ENCODE data around the gene ELF4.

The ELF4 gene

GRCh38 chrX:130144509-130144908, 34.2 kb upstream of the ELF4 start:
- 100% methylated on average over 1 of the region's 3 CpGs for WGBS (ENCODE audit: insufficient coverage)
- Histone ChIP-seq H3K36me3 (ENCODE audit: control insufficient read depth in 4 of 4, insufficient read depth in 4 of 4, low read length in 3 of 4) (peaks cover 0 to 37% (median 15%) of the 10 kb centered on the region in 4 experiments), H3K27ac (ENCODE audit: insufficient read depth in 1 of 2, low read depth in 1 of 2, low read length in 2 of 2, poor library complexity in 1 of 2, severe bottlenecking in 2 of 2) (no peak overlapping the region), H3K4me1 (ENCODE audit: control extremely low read depth in 1 of 4, control insufficient read depth in 4 of 4, insufficient read depth in 4 of 4, low read length in 3 of 4) (peaks cover 0 to 16% (median 4%) of the 10 kb centered on the region in 4 experiments), H3K27me3 (replicated peaks in 2 of 5; ENCODE audit: control insufficient read depth in 4 of 5, insufficient read depth in 5 of 5, low read length in 4 of 5) (no peaks in the 10 kb centered on the region), H3K4me3 (ENCODE audit: control insufficient read depth in 1 of 7, extremely low read depth in 1 of 7, insufficient read depth in 4 of 7, low read depth in 2 of 7, low read length in 6 of 7) (no peak overlapping the region), H3K9me3 (ENCODE audit: control extremely low read depth in 1 of 5, control insufficient read depth in 4 of 5, insufficient read depth in 2 of 5, low read depth in 1 of 5, low read length in 4 of 5) (no peaks in the 10 kb centered on the region)
- DNase-seq, result peak in 2 of 3 donors; percentile 19 to 20
- ChIA-PET CTCF (interaction anchor here (0.7 to 1.9 kb wide), 3 partner anchors 37 to 80 kb away, joined by 3 to 7 read pairs (median 3); no protein-coding TSS in a partner anchor), POLR2A (no interaction called here)

DNA sequence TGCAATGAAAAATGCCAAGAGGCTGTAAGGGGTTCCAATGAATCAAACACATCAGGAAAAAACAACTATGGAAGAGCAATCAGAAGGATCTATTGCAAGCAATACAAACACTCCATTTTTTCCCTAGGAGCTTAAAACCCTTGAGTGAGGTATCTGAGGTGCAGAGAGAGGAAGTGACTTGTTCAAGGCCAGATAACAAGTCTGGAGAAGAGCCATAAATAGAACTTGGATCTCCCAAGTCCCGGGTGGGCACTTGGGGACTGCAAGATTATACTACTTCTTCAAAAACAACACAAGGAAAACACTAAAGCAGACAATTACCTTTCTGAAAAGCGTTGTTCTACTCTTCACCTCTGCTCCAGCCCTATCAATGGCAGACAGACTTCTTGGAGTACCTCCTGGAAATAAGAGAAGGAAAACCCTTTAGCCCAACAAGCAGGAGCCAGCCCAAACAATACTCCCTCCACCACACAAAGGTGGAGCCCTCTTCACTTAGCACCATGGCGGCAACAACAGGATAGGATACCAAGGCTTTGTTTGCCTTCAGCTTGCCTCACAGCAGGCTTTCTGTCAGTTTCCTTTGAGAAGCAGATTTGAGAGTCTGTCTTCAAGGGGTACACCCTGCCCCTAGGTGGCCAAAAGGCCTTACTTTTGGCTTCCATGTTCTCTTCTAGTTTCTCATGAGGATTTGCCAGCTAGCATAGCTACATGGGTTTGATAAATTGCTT, 29.3 kb upstream of the ELF4 start:
- H3K9me3 ChIP-seq (ENCODE audit: control extremely low read depth in 1 of 5, control insufficient read depth in 4 of 5, insufficient read depth in 2 of 5, low read depth in 1 of 5, low read length in 4 of 5), result no peaks in the 10 kb centered on the region
- POLR2A ChIA-PET, result no interaction called here
- H3K27me3 ChIP-seq (replicated peaks in 2 of 5; ENCODE audit: control insufficient read depth in 4 of 5, insufficient read depth in 5 of 5, low read length in 4 of 5), result no peaks in the 10 kb centered on the region
- H3K4me3 ChIP-seq (ENCODE audit: control insufficient read depth in 1 of 7, extremely low read depth in 1 of 7, insufficient read depth in 4 of 7, low read depth in 2 of 7, low read length in 6 of 7), result no peak overlapping the region
- H3K36me3 ChIP-seq (ENCODE audit: control insufficient read depth in 4 of 4, insufficient read depth in 4 of 4, low read length in 3 of 4), result peaks cover 0 to 42% (median 17%) of the 10 kb centered on the region in 4 experiments
- 59% methylated on average over 2 of the region's 3 CpGs for WGBS (ENCODE audit: insufficient coverage)
- H3K4me1 ChIP-seq (ENCODE audit: control extremely low read depth in 1 of 4, control insufficient read depth in 4 of 4, insufficient read depth in 4 of 4, low read length in 3 of 4), result peaks cover 0 to 7% (median 0%) of the 10 kb centered on the region in 4 experiments
- peak in 2 of 3 donors; percentile 24 to 32 for DNase-seq
- H3K27ac ChIP-seq (ENCODE audit: insufficient read depth in 1 of 2, low read depth in 1 of 2, low read length in 2 of 2, poor library complexity in 1 of 2, severe bottlenecking in 2 of 2), result no peak overlapping the region
- CTCF ChIA-PET, result interaction anchor here (1.3 to 2.4 kb wide), 3 partner anchors 9 to 62 kb away, joined by 3 to 8 read pairs (median 4); no protein-coding TSS in a partner anchor

- peaks cover 0 to 7% (median 0%) of the 10 kb centered on the region in 4 experiments for H3K4me1 ChIP-seq (ENCODE audit: control extremely low read depth in 1 of 4, control insufficient read depth in 4 of 4, insufficient read depth in 4 of 4, low read length in 3 of 4)
- H3K4me3 ChIP-seq (ENCODE audit: control insufficient read depth in 1 of 7, extremely low read depth in 1 of 7, insufficient read depth in 4 of 7, low read depth in 2 of 7, low read length in 6 of 7), result no peak overlapping the region
- 89% methylated on average over 8 of the region's 8 CpGs for WGBS (ENCODE audit: insufficient coverage)
- H3K27ac ChIP-seq (ENCODE audit: insufficient read depth in 1 of 2, low read depth in 1 of 2, low read length in 2 of 2, poor library complexity in 1 of 2, severe bottlenecking in 2 of 2), result no peak overlapping the region
- no peaks in the 10 kb centered on the region for H3K27me3 ChIP-seq (replicated peaks in 2 of 5; ENCODE audit: control insufficient read depth in 4 of 5, insufficient read depth in 5 of 5, low read length in 4 of 5)
- ChIA-PET CTCF (no interaction called here), POLR2A (no interaction called here)
- H3K36me3 ChIP-seq (ENCODE audit: control insufficient read depth in 4 of 4, insufficient read depth in 4 of 4, low read length in 3 of 4), result peaks cover 0 to 37% (median 17%) of the 10 kb centered on the region in 4 experiments
- H3K9me3 ChIP-seq (ENCODE audit: control extremely low read depth in 1 of 5, control insufficient read depth in 4 of 5, insufficient read depth in 2 of 5, low read depth in 1 of 5, low read length in 4 of 5), result no peaks in the 10 kb centered on the region
- DNase-seq, result no peak
Measured at GRCh38 chrX:130136961-130137360, 26.7 kb upstream of the ELF4 start.

DNA sequence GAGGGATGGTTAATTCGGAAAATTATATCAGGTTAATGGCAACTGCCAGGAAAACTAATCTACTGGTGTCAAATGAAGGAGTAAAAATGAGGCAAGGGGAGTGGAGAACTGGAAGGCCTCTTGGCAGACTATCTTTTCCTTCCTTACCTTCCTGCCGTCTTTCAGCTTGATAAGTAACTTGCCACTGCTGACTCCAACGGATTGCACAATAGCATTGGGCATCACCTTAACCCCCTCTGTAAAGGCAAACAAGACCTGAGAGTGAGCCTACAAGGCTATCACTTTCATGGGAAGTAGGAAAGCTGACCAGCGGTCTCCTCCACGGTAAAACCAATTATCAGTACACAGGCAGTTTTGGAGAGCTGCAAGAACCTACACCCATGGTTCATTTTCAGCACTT, 26.2 kb upstream of the ELF4 start:
- DNase-seq, result no peak
- Histone ChIP-seq H3K36me3 (ENCODE audit: control insufficient read depth in 4 of 4, insufficient read depth in 4 of 4, low read length in 3 of 4) (peaks cover 0 to 38% (median 17%) of the 10 kb centered on the region in 4 experiments), H3K4me1 (ENCODE audit: control extremely low read depth in 1 of 4, control insufficient read depth in 4 of 4, insufficient read depth in 4 of 4, low read length in 3 of 4) (peaks cover 0 to 7% (median 0%) of the 10 kb centered on the region in 4 experiments), H3K27ac (ENCODE audit: insufficient read depth in 1 of 2, low read depth in 1 of 2, low read length in 2 of 2, poor library complexity in 1 of 2, severe bottlenecking in 2 of 2) (no peak overlapping the region), H3K27me3 (replicated peaks in 2 of 5; ENCODE audit: control insufficient read depth in 4 of 5, insufficient read depth in 5 of 5, low read length in 4 of 5) (no peaks in the 10 kb centered on the region), H3K9me3 (ENCODE audit: control extremely low read depth in 1 of 5, control insufficient read depth in 4 of 5, insufficient read depth in 2 of 5, low read depth in 1 of 5, low read length in 4 of 5) (no peaks in the 10 kb centered on the region), H3K4me3 (ENCODE audit: control insufficient read depth in 1 of 7, extremely low read depth in 1 of 7, insufficient read depth in 4 of 7, low read depth in 2 of 7, low read length in 6 of 7) (no peak overlapping the region)
- 62% methylated on average over 2 of the region's 5 CpGs for WGBS (ENCODE audit: insufficient coverage)
- CTCF ChIA-PET, result no interaction called here
- POLR2A ChIA-PET, result no interaction called here

- H3K27ac ChIP-seq (ENCODE audit: insufficient read depth in 1 of 2, low read depth in 1 of 2, low read length in 2 of 2, poor library complexity in 1 of 2, severe bottlenecking in 2 of 2), result no peak overlapping the region
- CTCF ChIA-PET, result interaction anchor here (0.9 to 1.4 kb wide), 3 partner anchors 8 to 70 kb away, joined by 3 to 4 read pairs (median 4); no protein-coding TSS in a partner anchor
- 97% methylated on average over 5 of the region's 5 CpGs for WGBS (ENCODE audit: insufficient coverage)
Measured at GRCh38 chrX:130130990-130131389, 20.7 kb upstream of the ELF4 start.

DNA sequence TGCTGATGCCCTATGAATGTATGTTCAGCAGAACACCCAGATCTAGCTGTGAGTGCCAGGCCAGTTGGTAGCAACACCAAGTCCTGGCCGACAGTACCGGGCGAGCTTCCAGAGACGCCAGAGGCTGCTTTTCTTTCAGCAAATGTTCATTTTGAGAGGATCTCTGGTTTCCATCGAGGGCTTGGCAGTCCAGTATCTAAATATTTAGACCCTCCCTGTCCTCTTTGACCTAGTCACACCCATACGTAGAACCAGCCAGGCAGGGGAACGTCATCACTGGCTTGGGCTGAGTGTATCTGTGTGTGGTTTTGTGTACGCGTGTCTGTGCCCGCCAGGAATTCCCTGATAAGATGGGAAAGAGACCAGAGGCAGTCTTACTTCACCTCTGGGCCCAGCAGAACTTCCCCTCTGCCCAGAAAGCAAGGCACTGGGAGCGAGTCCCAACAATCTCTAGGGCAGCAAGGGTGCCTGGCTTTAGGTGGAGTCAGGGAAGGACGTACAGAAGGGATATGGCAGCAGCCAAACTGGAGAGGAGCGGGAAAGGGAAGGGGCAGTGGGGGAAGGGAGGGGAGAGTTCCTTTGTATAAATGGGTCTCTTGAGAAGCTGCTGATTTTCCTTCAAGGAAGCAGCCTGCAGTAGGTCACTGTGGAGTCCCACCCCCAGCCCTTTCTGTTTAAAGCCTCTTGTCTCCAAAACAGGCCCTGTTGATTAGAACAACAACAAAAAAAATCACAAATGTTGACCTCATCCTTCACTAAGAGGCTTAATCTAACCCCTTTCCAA, 15.0 kb upstream of the ELF4 start:
- no peak for DNase-seq
- ChIA-PET CTCF (no interaction called here), POLR2A (no interaction called here)
- no peaks in the 10 kb centered on the region for H3K9me3 ChIP-seq (ENCODE audit: control extremely low read depth in 1 of 5, control insufficient read depth in 4 of 5, insufficient read depth in 2 of 5, low read depth in 1 of 5, low read length in 4 of 5)
- H3K4me3 ChIP-seq (ENCODE audit: control insufficient read depth in 1 of 7, extremely low read depth in 1 of 7, insufficient read depth in 4 of 7, low read depth in 2 of 7, low read length in 6 of 7), result no peak overlapping the region
- H3K27ac ChIP-seq (ENCODE audit: insufficient read depth in 1 of 2, low read depth in 1 of 2, low read length in 2 of 2, poor library complexity in 1 of 2, severe bottlenecking in 2 of 2), result no peak overlapping the region
- WGBS (ENCODE audit: insufficient coverage), result 85% methylated on average over 8 of the region's 13 CpGs
- peaks cover 0 to 6% (median 0%) of the 10 kb centered on the region in 5 experiments for H3K27me3 ChIP-seq (replicated peaks in 2 of 5; ENCODE audit: control insufficient read depth in 4 of 5, insufficient read depth in 5 of 5, low read length in 4 of 5)
- H3K4me1 ChIP-seq (ENCODE audit: control extremely low read depth in 1 of 4, control insufficient read depth in 4 of 4, insufficient read depth in 4 of 4, low read length in 3 of 4), result peaks cover 0 to 9% (median 6%) of the 10 kb centered on the region in 4 experiments
- H3K36me3 ChIP-seq (ENCODE audit: control insufficient read depth in 4 of 4, insufficient read depth in 4 of 4, low read length in 3 of 4), result peaks cover 0 to 27% (median 14%) of the 10 kb centered on the region in 4 experiments

More at GRCh38 chrX:130130990-130131389, 20.7 kb upstream of the ELF4 start:
- H3K4me3 ChIP-seq (ENCODE audit: control insufficient read depth in 1 of 7, extremely low read depth in 1 of 7, insufficient read depth in 4 of 7, low read depth in 2 of 7, low read length in 6 of 7), result no peak overlapping the region
- H3K9me3 ChIP-seq (ENCODE audit: control extremely low read depth in 1 of 5, control insufficient read depth in 4 of 5, insufficient read depth in 2 of 5, low read depth in 1 of 5, low read length in 4 of 5), result no peaks in the 10 kb centered on the region
- H3K27me3 ChIP-seq (replicated peaks in 2 of 5; ENCODE audit: control insufficient read depth in 4 of 5, insufficient read depth in 5 of 5, low read length in 4 of 5), result no peaks in the 10 kb centered on the region
- H3K4me1 ChIP-seq (ENCODE audit: control extremely low read depth in 1 of 4, control insufficient read depth in 4 of 4, insufficient read depth in 4 of 4, low read length in 3 of 4), result no peaks in the 10 kb centered on the region
- POLR2A ChIA-PET, result no interaction called here
- DNase-seq, result no peak
- H3K36me3 ChIP-seq (ENCODE audit: control insufficient read depth in 4 of 4, insufficient read depth in 4 of 4, low read length in 3 of 4), result peaks cover 0 to 51% (median 26%) of the 10 kb centered on the region in 4 experiments

DNA sequence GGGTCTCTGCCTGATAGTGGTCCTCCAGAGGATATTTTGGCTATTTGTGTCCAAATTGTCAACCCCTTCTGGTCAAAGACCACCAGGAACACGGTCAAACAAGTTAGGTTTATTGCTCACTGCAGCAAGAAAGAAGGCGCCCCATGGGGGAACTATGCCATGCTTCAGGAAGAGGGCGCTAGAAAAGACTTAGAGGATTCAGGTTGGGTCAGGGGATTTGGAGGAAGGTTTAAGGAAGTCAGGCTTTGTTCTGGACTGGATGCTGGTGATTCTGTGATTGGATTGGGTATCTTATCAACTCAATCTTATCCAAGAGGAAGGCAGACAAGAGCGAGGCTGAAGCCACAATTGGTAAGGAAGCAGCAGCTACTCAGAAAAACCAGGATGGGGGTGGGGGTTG, 14.3 kb upstream of the ELF4 start:
- WGBS (ENCODE audit: insufficient coverage), result 69% methylated on average over 4 of the region's 4 CpGs
- ChIA-PET CTCF (no interaction called here), POLR2A (no interaction called here)
- H3K27me3 ChIP-seq (replicated peaks in 2 of 5; ENCODE audit: control insufficient read depth in 4 of 5, insufficient read depth in 5 of 5, low read length in 4 of 5), result peaks cover 0 to 6% (median 0%) of the 10 kb centered on the region in 5 experiments
- no peak for DNase-seq
- peaks cover 0 to 21% (median 12%) of the 10 kb centered on the region in 4 experiments for H3K36me3 ChIP-seq (ENCODE audit: control insufficient read depth in 4 of 4, insufficient read depth in 4 of 4, low read length in 3 of 4)
- H3K9me3 ChIP-seq (ENCODE audit: control extremely low read depth in 1 of 5, control insufficient read depth in 4 of 5, insufficient read depth in 2 of 5, low read depth in 1 of 5, low read length in 4 of 5), result no peaks in the 10 kb centered on the region
- peaks cover 0 to 16% (median 10%) of the 10 kb centered on the region in 4 experiments for H3K4me1 ChIP-seq (ENCODE audit: control extremely low read depth in 1 of 4, control insufficient read depth in 4 of 4, insufficient read depth in 4 of 4, low read length in 3 of 4)
- no peak overlapping the region for H3K27ac ChIP-seq (ENCODE audit: insufficient read depth in 1 of 2, low read depth in 1 of 2, low read length in 2 of 2, poor library complexity in 1 of 2, severe bottlenecking in 2 of 2)
- no peak overlapping the region for H3K4me3 ChIP-seq (ENCODE audit: control insufficient read depth in 1 of 7, extremely low read depth in 1 of 7, insufficient read depth in 4 of 7, low read depth in 2 of 7, low read length in 6 of 7)
